Measurements from ENCODE around the gene KRT74. TPM values are rescaled to one million over a fixed set of nuclear protein-coding genes. Genes with fewer than 3 reads are reported as not detected.

The KRT74 gene
- total and polyA plus RNA-seq, 2 of the 13 experiments (the other 11 are each of a cell fraction or from before 2014, with no cell fraction given) = not detected

DNA sequence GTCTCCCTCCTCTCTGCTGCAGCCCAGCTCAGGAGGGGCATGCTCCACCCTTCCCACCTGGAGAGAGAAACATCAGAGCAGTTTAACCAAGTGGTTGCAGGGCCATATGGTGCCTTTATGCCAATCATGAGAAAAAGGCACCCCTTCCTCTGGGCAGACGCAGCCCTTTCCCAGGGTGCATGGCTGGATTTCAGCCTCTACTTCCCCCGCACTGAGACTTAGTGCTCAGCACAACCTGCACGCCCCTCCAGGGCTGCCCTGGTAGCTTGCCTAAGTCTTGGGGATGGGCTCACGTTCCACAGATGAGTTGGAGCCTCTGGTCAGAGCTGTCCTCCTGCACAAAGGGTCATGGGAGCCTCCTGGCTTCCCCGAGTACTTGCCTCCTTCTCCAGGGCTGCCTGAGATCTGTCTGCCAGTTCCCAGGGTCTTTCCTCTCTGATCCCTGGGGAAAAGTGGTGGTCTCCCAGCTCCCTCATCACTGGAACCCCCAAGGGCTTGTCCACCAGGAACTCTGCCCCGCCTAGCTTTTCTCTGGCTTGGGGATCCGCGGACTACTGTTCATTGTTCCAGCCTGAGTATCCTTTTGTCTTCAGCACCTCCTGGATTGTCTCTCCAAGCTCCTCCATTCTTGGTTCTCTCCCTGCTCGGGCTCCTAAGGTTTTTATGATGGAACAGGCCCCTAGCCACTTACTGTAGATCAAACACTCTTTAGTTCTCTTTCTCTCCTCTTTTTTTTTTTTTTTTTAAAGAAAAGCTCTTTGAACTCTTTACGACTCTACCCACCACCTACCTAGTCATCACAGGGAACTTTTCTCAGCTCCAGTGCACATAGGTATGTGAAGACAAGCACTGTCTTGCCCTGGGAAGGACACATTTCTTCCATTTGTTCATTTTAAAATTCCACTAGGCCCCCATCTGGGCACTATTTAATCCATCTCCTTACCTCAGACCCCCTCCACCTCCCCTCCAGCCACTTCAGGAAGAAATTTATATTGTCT lies 6.1 kb upstream of the KRT74 start:
- TF ChIP-seq ZNF343 (CRISPR knock-in tag; IDR thresholded peaks at IDR 0.05) = no peak
- no peak for TF ChIP-seq ZNF501 (CRISPR knock-in tag; IDR thresholded peaks at IDR 0.05)
- TF ChIP-seq FOXK2 (IDR thresholded peaks at IDR 0.05) = no peak
- no peak for TF ChIP-seq ZBTB38 (CRISPR knock-in tag; IDR thresholded peaks at IDR 0.05)
- TF ChIP-seq, protein P1, sequence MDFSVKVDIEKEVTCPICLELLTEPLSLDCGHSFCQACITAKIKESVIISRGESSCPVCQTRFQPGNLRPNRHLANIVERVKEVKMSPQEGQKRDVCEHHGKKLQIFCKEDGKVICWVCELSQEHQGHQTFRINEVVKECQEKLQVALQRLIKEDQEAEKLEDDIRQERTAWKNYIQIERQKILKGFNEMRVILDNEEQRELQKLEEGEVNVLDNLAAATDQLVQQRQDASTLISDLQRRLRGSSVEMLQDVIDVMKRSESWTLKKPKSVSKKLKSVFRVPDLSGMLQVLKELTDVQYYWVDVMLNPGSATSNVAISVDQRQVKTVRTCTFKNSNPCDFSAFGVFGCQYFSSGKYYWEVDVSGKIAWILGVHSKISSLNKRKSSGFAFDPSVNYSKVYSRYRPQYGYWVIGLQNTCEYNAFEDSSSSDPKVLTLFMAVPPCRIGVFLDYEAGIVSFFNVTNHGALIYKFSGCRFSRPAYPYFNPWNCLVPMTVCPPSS (IDR thresholded peaks at IDR 0.05) = no peak
- TF ChIP-seq ZNF432 (CRISPR knock-in tag; IDR thresholded peaks at IDR 0.05; ENCODE audit: borderline replicate concordance) = no peak
- TF ChIP-seq PRMT3 (CRISPR knock-in tag; IDR thresholded peaks at IDR 0.05; ENCODE audit: borderline replicate concordance, low read depth) = no peak
- TF ChIP-seq PHB2 (IDR thresholded peaks at IDR 0.05; ENCODE audit: partially characterized antibody) = no peak
- Histone ChIP-seq H3K4me2 (ENCODE audit: low read depth, low read length) (no peak overlapping the region), H3K9ac (ENCODE audit: insufficient read depth, low read depth, low read length) (no peak overlapping the region), H3K27me3 (ENCODE audit: control insufficient read depth in 1 of 2, insufficient read depth in 2 of 2, low read length in 2 of 2) (peaks cover 2 to 55% of the 10 kb centered on the region in 2 experiments; a peak in 2 of 5 replicates), H3K79me2 (ENCODE audit: insufficient read depth, low read length) (no peaks in the 10 kb centered on the region), H4K20me1 (ENCODE audit: insufficient read depth, low read length) (no peaks in the 10 kb centered on the region), H3K4me1 (ENCODE audit: insufficient read depth, low read length) (no peaks in the 10 kb centered on the region), H3K4me3 (replicated peaks in 1 of 3; ENCODE audit: insufficient read depth in 1 of 3, low read depth in 2 of 3, low read length in 3 of 3) (no peak overlapping the region), H2AFZ (ENCODE audit: low read length) (no peak overlapping the region), H3K36me3 (replicated peaks in 1 of 2; ENCODE audit: control insufficient read depth in 1 of 2, insufficient read depth in 2 of 2, low read length in 2 of 2) (no peaks in the 10 kb centered on the region), H3K27ac (ENCODE audit: extremely low read length, insufficient read depth, low read length) (no peak overlapping the region), H3K9me3 (ENCODE audit: low read length) (no peaks in the 10 kb centered on the region)
- FAIRE-seq (no peak), DNase-seq (ENCODE audit: low spot score) (no peak), ATAC-seq (no peak)
- no TSS peak for BruUV-seq (replicated peaks)
- in situ Hi-C loops (cut with HindIII; ENCODE audit: extremely low pct_ligation_motif_present, low pct_unique_long_range_greater_than_20kb) (loop anchor here (5.0 to 10.0 kb wide), 2 partner anchors 288 to 405 kb away; no protein-coding TSS in a partner anchor), intact Hi-C loops (cut with micrococcal nuclease; ENCODE audit: unreplicated experiment) (no loop called here)
- CTCF ChIA-PET (ENCODE audit: low intra/inter-chr PET ratio, low total read pairs) = no interaction called here
- POLR2A ChIA-PET = no interaction called here
- 3% methylated on average over 8 of the region's 10 CpGs for WGBS (ENCODE audit: low lambda C conversion rate)

All from HepG2 (cell line).